Measurements from ENCODE around the gene HSPA1A.

HSPA1A gene

GRCh38 chr6:31815025-31815838 is at the start of gene HSPA1A, which contains the start of gene HSPA1L:
TSS of gene HSPA1A (plus strand) at chr6:31815543. CDS start at chr6:31815757, 214 bp downstream.
TSS of gene HSPA1L (minus strand) at chr6:31815283. CDS start at chr6:31811972, 3,311 bp downstream.
- TF ChIP-seq TCF12 (IDR thresholded peaks at IDR 0.05; ENCODE audit: low read depth) (no peak), FOXM1 (IDR thresholded peaks at IDR 0.05; ENCODE audit: borderline replicate concordance, low read depth) (no peak), RAD21 (IDR thresholded peaks at IDR 0.05; ENCODE audit: low read depth) (no peak)

GRCh38 chr6:31765559-31765909 is 49.8 kb upstream of the HSPA1A start:
- TF ChIP-seq MAX (IDR thresholded peaks at IDR 0.05) (no peak), TEAD4 (IDR thresholded peaks at IDR 0.05) (no peak), NFIC (IDR thresholded peaks at IDR 0.05) (no peak), RAD21 (IDR thresholded peaks at IDR 0.05; ENCODE audit: low read depth) (no peak), CEBPB (IDR thresholded peaks at IDR 0.05) (no peak), YY1 (IDR thresholded peaks at IDR 0.05; ENCODE audit: low read depth) (no peak), TAF1 (IDR thresholded peaks at IDR 0.05; ENCODE audit: low read depth) (no peak), EP300 (IDR thresholded peaks at IDR 0.05; ENCODE audit: borderline replicate concordance) (no peak), USF1 (IDR thresholded peaks at IDR 0.05) (no peak), CREB1 (IDR thresholded peaks at IDR 0.05; ENCODE audit: low read depth) (no peak), ZBTB7A (IDR thresholded peaks at IDR 0.05; ENCODE audit: low read depth) (no peak), FOXM1 (IDR thresholded peaks at IDR 0.05; ENCODE audit: borderline replicate concordance, low read depth) (no peak), TCF12 (IDR thresholded peaks at IDR 0.05; ENCODE audit: low read depth) (no peak), EGR1 (IDR thresholded peaks at IDR 0.05) (no peak), REST (IDR thresholded peaks at IDR 0.05; ENCODE audit: low read depth) (no peak)

- TF ChIP-seq NFIC (IDR thresholded peaks at IDR 0.05) (no peak), REST (IDR thresholded peaks at IDR 0.05; ENCODE audit: low read depth) (no peak), EP300 (IDR thresholded peaks at IDR 0.05; ENCODE audit: borderline replicate concordance) (no peak), YY1 (IDR thresholded peaks at IDR 0.05; ENCODE audit: low read depth) (no peak), CREB1 (IDR thresholded peaks at IDR 0.05; ENCODE audit: low read depth) (no peak), CEBPB (IDR thresholded peaks at IDR 0.05) (no peak), USF1 (IDR thresholded peaks at IDR 0.05) (no peak), ZBTB7A (IDR thresholded peaks at IDR 0.05; ENCODE audit: low read depth) (no peak), TCF12 (IDR thresholded peaks at IDR 0.05; ENCODE audit: low read depth) (no peak), TAF1 (IDR thresholded peaks at IDR 0.05; ENCODE audit: low read depth) (no peak), MAX (IDR thresholded peaks at IDR 0.05) (no peak), EGR1 (IDR thresholded peaks at IDR 0.05) (no peak), FOXM1 (IDR thresholded peaks at IDR 0.05; ENCODE audit: borderline replicate concordance, low read depth) (no peak), RAD21 (IDR thresholded peaks at IDR 0.05; ENCODE audit: low read depth) (no peak), TEAD4 (IDR thresholded peaks at IDR 0.05) (no peak)
Measured at GRCh38 chr6:31765910-31766794, 49.2 kb upstream of the HSPA1A start.

- TF ChIP-seq EGR1 (IDR thresholded peaks at IDR 0.05) (no peak), NFIC (IDR thresholded peaks at IDR 0.05) (no peak), CREB1 (IDR thresholded peaks at IDR 0.05; ENCODE audit: low read depth) (no peak), MAX (IDR thresholded peaks at IDR 0.05) (no peak), EP300 (IDR thresholded peaks at IDR 0.05; ENCODE audit: borderline replicate concordance) (no peak), YY1 (IDR thresholded peaks at IDR 0.05; ENCODE audit: low read depth) (no peak), CEBPB (IDR thresholded peaks at IDR 0.05) (no peak), TEAD4 (IDR thresholded peaks at IDR 0.05) (no peak), TCF12 (IDR thresholded peaks at IDR 0.05; ENCODE audit: low read depth) (no peak), TAF1 (IDR thresholded peaks at IDR 0.05; ENCODE audit: low read depth) (no peak), REST (IDR thresholded peaks at IDR 0.05; ENCODE audit: low read depth) (no peak), ZBTB7A (IDR thresholded peaks at IDR 0.05; ENCODE audit: low read depth) (no peak), RAD21 (IDR thresholded peaks at IDR 0.05; ENCODE audit: low read depth) (no peak), USF1 (IDR thresholded peaks at IDR 0.05) (no peak), FOXM1 (IDR thresholded peaks at IDR 0.05; ENCODE audit: borderline replicate concordance, low read depth) (no peak)
Measured at GRCh38 chr6:31767096-31767645, 48.2 kb upstream of the HSPA1A start.
